Islet precursor cell (in vitro differentiated cells): ENCODE results near the gene SNX3.
A peak's percentile ranks its signal among the peaks of the same experiment; 100 is the strongest.
"Not testable (repeated sequence)": the region's sequence is repeated elsewhere in the genome, so short reads cannot be mapped to it uniquely, and the experiment has no call there.

Experiments
- DNase-seq: peaks from one replicate; pipeline ENCODE4 v3.0.0-alpha.2; 2018

SNX3 gene

GRCh38 chr6:108260809-108261569 is at the start of gene SNX3:
SNX3 (minus strand) TSS chr6:108261040; CDS start chr6:108260921, 119 bp downstream.
- peak; percentile 99 for DNase-seq

GRCh38 chr6:108309844-108310243 is 49.0 kb upstream of the SNX3 start:
- DNase-seq: no peak

GRCh38 chr6:108308641-108309040 is 47.8 kb upstream of the SNX3 start:
- not testable (repeated sequence) for DNase-seq

GRCh38 chr6:108304646-108305045 is 43.8 kb upstream of the SNX3 start:
- no peak for DNase-seq

- no peak for DNase-seq
Measured at GRCh38 chr6:108302386-108302785, 41.5 kb upstream of the SNX3 start.

GRCh38 chr6:108295676-108296075 is 34.8 kb upstream of the SNX3 start:
- DNase-seq: no peak

GRCh38 chr6:108294727-108295625 is 34.1 kb upstream of the SNX3 start, which contains the start of gene AFG1L:
AFG1L (plus strand) TSS chr6:108295054; CDS start chr6:108295080, 26 bp downstream.
- DNase-seq: peak; percentile 97

GRCh38 chr6:108294297-108294726 is 33.5 kb upstream of the SNX3 start:
- no peak for DNase-seq

GRCh38 chr6:108293527-108294296 is 32.9 kb upstream of the SNX3 start:
- no peak for DNase-seq

GRCh38 chr6:108292561-108292960 is 31.7 kb upstream of the SNX3 start:
- not testable (repeated sequence) for DNase-seq

GRCh38 chr6:108291091-108291490 is 30.3 kb upstream of the SNX3 start:
- DNase-seq: no peak

- no peak for DNase-seq
Measured at GRCh38 chr6:108288742-108289141, 27.9 kb upstream of the SNX3 start.

- no peak for DNase-seq
Measured at GRCh38 chr6:108287373-108287772, 26.5 kb upstream of the SNX3 start.

GRCh38 chr6:108286366-108286765 is 25.5 kb upstream of the SNX3 start:
- no peak for DNase-seq

- DNase-seq: no peak
Measured at GRCh38 chr6:108285381-108285780, 24.5 kb upstream of the SNX3 start.

GRCh38 chr6:108277831-108278230 is 17.0 kb upstream of the SNX3 start:
- peak; percentile 16 for DNase-seq

GRCh38 chr6:108277295-108277694 is 16.5 kb upstream of the SNX3 start:
- peak; percentile 51 for DNase-seq

GRCh38 chr6:108275976-108276375 is 15.1 kb upstream of the SNX3 start:
- peak; percentile 25 for DNase-seq

GRCh38 chr6:108274546-108274945 is 13.7 kb upstream of the SNX3 start:
- DNase-seq: no peak

- not testable (repeated sequence) for DNase-seq
Measured at GRCh38 chr6:108269955-108270354, 9.1 kb upstream of the SNX3 start.

GRCh38 chr6:108268845-108269244 is 8.0 kb upstream of the SNX3 start:
- DNase-seq: no peak

GRCh38 chr6:108263371-108263770 is 2.5 kb upstream of the SNX3 start:
- DNase-seq: no peak
